ENCODE measurements around the gene SDC3.

GRCh38 chr1:30868833-30869435 is 39.6 kb downstream of the SDC3 start:
- TF ChIP-seq, protein P1, sequence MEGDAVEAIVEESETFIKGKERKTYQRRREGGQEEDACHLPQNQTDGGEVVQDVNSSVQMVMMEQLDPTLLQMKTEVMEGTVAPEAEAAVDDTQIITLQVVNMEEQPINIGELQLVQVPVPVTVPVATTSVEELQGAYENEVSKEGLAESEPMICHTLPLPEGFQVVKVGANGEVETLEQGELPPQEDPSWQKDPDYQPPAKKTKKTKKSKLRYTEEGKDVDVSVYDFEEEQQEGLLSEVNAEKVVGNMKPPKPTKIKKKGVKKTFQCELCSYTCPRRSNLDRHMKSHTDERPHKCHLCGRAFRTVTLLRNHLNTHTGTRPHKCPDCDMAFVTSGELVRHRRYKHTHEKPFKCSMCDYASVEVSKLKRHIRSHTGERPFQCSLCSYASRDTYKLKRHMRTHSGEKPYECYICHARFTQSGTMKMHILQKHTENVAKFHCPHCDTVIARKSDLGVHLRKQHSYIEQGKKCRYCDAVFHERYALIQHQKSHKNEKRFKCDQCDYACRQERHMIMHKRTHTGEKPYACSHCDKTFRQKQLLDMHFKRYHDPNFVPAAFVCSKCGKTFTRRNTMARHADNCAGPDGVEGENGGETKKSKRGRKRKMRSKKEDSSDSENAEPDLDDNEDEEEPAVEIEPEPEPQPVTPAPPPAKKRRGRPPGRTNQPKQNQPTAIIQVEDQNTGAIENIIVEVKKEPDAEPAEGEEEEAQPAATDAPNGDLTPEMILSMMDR (conservative IDR thresholded peaks at IDR 0.05; ENCODE audit: low read depth, low read length): no peak
- no peak for TF ChIP-seq EZH2 (IDR thresholded peaks at IDR 0.05; ENCODE audit: low read length, unreplicated experiment)
